Stomach (tissue), 9 donors: ENCODE data around the gene HACE1. TPM values are rescaled to one million over a fixed set of nuclear protein-coding genes. Genes with fewer than 3 reads are reported as not detected.
"Not testable (repeated sequence)": the region's sequence is repeated elsewhere in the genome, so short reads cannot be mapped to it uniquely, and the experiment has no call there.

ENCODE experiments used
- DNase-seq, 2 donors: peaks; one replicate each; pipeline versions ENCODE4 v3.0.0 to v3.0.0-alpha.2; 2013 to 2019
- H3K27ac ChIP-seq, 5 donors: fragments of 200-600 bp in 4 of 5; sonication (generic) in 4 of 5; one replicate each; pipeline ENCODE4 v1.5.1; 2013 to 2019; ENCODE audit warnings: mild to moderate bottlenecking in 1 of 5, moderate library complexity in 1 of 5
- H3K27me3 ChIP-seq, 3 donors: fragments of 200-600 bp; sonication (generic); one replicate each; pipeline ENCODE4 v1.5.1; 2017 to 2019; ENCODE audit warnings: mixed run types in 1 of 3
- H3K36me3 ChIP-seq, 4 donors: fragments of 200-600 bp; sonication (generic); 1 replicate in 3 of 4; 2 replicates in 1 of 4; pipeline ENCODE4 v1.5.1; 2016 to 2019
- H3K4me1 ChIP-seq, 4 donors: fragments of 200-600 bp; sonication (generic); one replicate each; pipeline ENCODE4 v1.5.1; 2016 to 2019
- H3K4me3 ChIP-seq, 4 donors: fragments of 200-600 bp; sonication (generic) in 3 of 4; one replicate each; pipeline ENCODE4 v1.5.1; 2016 to 2019; ENCODE audit warnings: mild to moderate bottlenecking in 1 of 4
- H3K9me3 ChIP-seq, 4 donors: fragments of 200-600 bp; sonication (generic); one replicate each; pipeline ENCODE4 v1.5.1; 2016 to 2019
- CTCF ChIP-seq, 7 experiments: fragments of 450-650 bp in 4 of 7; fragments of 200-600 bp in 3 of 7; sonication (generic) in 3 of 7; IDR thresholded peaks; one replicate each; pipeline ENCODE4 v1.5.1; 2016 to 2019; ENCODE audit warnings: antibody characterized with exemption in 7 of 7, control low read depth in 2 of 7, mild to moderate bottlenecking in 1 of 7
- EP300 ChIP-seq: sonication (generic); formaldehyde crosslinking; IDR thresholded peaks from one replicate; pipeline ENCODE4 v1.6.1; 2017; ENCODE audit warnings: antibody characterized with exemption
- POLR2A ChIP-seq, 4 donors: fragments of 450-650 bp; IDR thresholded peaks; one replicate each; pipeline ENCODE4 v1.6.1; 2016; ENCODE audit warnings: antibody characterized with exemption in 4 of 4, control low read depth in 2 of 4, mild to moderate bottlenecking in 1 of 4, moderate library complexity in 1 of 4
- POLR2AphosphoS5 ChIP-seq, 3 donors: sonication (generic); formaldehyde crosslinking; IDR thresholded peaks; one replicate each; pipeline ENCODE4 v1.6.1; 2016; ENCODE audit warnings: antibody characterized with exemption in 3 of 3
- WGBS, 5 donors: extraction: QIAGEN DNeasy Blood & Tissue Kit in 3 of 5; methylation state at CpG; one replicate each; pipeline versions ENCODE4 v1.1.5 to v1.1.7; 2013 to 2018; 5-methylcytosine and 5-hydroxymethylcytosine counted together
- intact Hi-C: fragments of 100-400 bp; cut with DNase I; formaldehyde crosslinking; loops from one replicate; pipeline ENCODE4 v1.15.1; 2023; ENCODE audit warnings: low total_unique reads
- polyA plus RNA-seq, 3 donors: library from polyadenylated mRNA; stranded (reverse); fragments of 200-250 nt; gene quantifications; one replicate each; pipeline ENCODE4 v1.2.3, GENCODE V29; 2013
- total RNA-seq, 5 donors: library from RNA; depleted of rRNA; stranded (reverse); fragments of >200 nt; gene quantifications; one replicate each; pipeline versions ENCODE4 v1.1.0 to v1.2.3, GENCODE V29; 2014 to 2016
- donor health status: healthy with polysubstance abuse.
- donor health status: Bipolar disorder and iron deficiency.
- donor health status: healthy.

The HACE1 gene
- total and polyA plus RNA-seq, 8 donors = 3.3 to 34.7 (median 9.3) TPM

GRCh38 chr6:104858642-104859041 lies 1.1 kb downstream of the HACE1 start:
- Histone ChIP-seq H3K9me3 (no peaks in the 10 kb centered on the region), H3K27ac (peak overlapping the region in 1 of 5 donors; percentile 88), H3K4me3 (peak overlapping the region; percentile 79 to 94 (median 84)), H3K27me3 (peaks cover 0 to 2% (median 0%) of the 10 kb centered on the region in 3 donors), H3K36me3 (no peaks in the 10 kb centered on the region), H3K4me1 (peaks cover 0 to 17% (median 11%) of the 10 kb centered on the region in 4 donors)
- TF ChIP-seq CTCF (IDR thresholded peaks at IDR 0.05) = no peak
- no peak for TF ChIP-seq POLR2A (IDR thresholded peaks at IDR 0.05)
- no peak for TF ChIP-seq EP300
- no peak for TF ChIP-seq POLR2AphosphoS5 (IDR thresholded peaks at IDR 0.05)
- 23 to 29% (median 26%) methylated on average over 3 of the region's 3 CpGs for WGBS, 5 donors
- intact Hi-C loops = no loop called here
- peak in 1 of 2 donors; percentile 6 for DNase-seq

- no peak for DNase-seq
- Histone ChIP-seq H3K36me3 (peaks cover 6 to 13% (median 7%) of the 10 kb centered on the region in 4 donors), H3K9me3 (no peaks in the 10 kb centered on the region), H3K27ac (no peak overlapping the region), H3K4me3 (no peak overlapping the region), H3K27me3 (no peaks in the 10 kb centered on the region), H3K4me1 (peaks cover 0 to 16% (median 11%) of the 10 kb centered on the region in 4 donors)
- intact Hi-C loops = no loop called here
- TF ChIP-seq POLR2AphosphoS5 (IDR thresholded peaks at IDR 0.05) (no peak), CTCF (IDR thresholded peaks at IDR 0.05) (no peak), EP300 (no peak), POLR2A (IDR thresholded peaks at IDR 0.05) (no peak)
- 70 to 91% (median 80%) methylated on average over 2 of the region's 2 CpGs for WGBS, 5 donors
Observed at GRCh38 chr6:104855507-104855906, 4.2 kb downstream of the HACE1 start.

- DNase-seq, H3K4me1 ChIP-seq, H3K27ac ChIP-seq, H3K27me3 ChIP-seq, H3K9me3 ChIP-seq, intact Hi-C loops, H3K4me3 ChIP-seq: not testable (repeated sequence)
- 83 to 91% (median 86%) methylated on average over 8 of the region's 8 CpGs for WGBS, 5 donors
- peaks cover 7 to 53% (median 37%) of the 10 kb centered on the region in 4 donors for H3K36me3 ChIP-seq
Observed at GRCh38 chr6:104847721-104848120, 12.0 kb downstream of the HACE1 start.

GRCh38 chr6:104843229-104843628 lies 16.5 kb downstream of the HACE1 start:
- Histone ChIP-seq H3K27ac (no peak overlapping the region), H3K4me1 (no peaks in the 10 kb centered on the region), H3K36me3 (peaks cover 0 to 45% (median 39%) of the 10 kb centered on the region in 4 donors), H3K4me3 (no peak overlapping the region), H3K27me3 (no peaks in the 10 kb centered on the region), H3K9me3 (no peaks in the 10 kb centered on the region)
- intact Hi-C loops = no loop called here
- no peak for TF ChIP-seq POLR2AphosphoS5 (IDR thresholded peaks at IDR 0.05)
- TF ChIP-seq POLR2A (IDR thresholded peaks at IDR 0.05) = no peak
- no peak for TF ChIP-seq EP300
- TF ChIP-seq CTCF (IDR thresholded peaks at IDR 0.05) = no peak
- no peak for DNase-seq
- WGBS, 5 donors = 71 to 86% (median 80%) methylated on average over 2 of the region's 2 CpGs

- 78 to 100% (median 92%) methylated on average over 1 of the region's 1 CpG for WGBS, 5 donors
- TF ChIP-seq POLR2AphosphoS5 (IDR thresholded peaks at IDR 0.05) = no peak
- intact Hi-C loops = no loop called here
Observed at GRCh38 chr6:104837158-104837557, 22.6 kb downstream of the HACE1 start.

GRCh38 chr6:104836479-104837020 lies 23.2 kb downstream of the HACE1 start:
- intact Hi-C loops, H3K4me3 ChIP-seq, H3K4me1 ChIP-seq, H3K9me3 ChIP-seq, DNase-seq, H3K27me3 ChIP-seq, H3K27ac ChIP-seq: not testable (repeated sequence)
- H3K36me3 ChIP-seq = peaks cover 0 to 46% (median 39%) of the 10 kb centered on the region in 4 donors
- 92 to 95% (median 93%) methylated on average over 5 of the region's 5 CpGs for WGBS, 5 donors

More at GRCh38 chr6:104837158-104837557, 22.6 kb downstream of the HACE1 start:
- H3K36me3 ChIP-seq = peaks cover 0 to 52% (median 40%) of the 10 kb centered on the region in 4 donors
- H3K27me3 ChIP-seq = no peaks in the 10 kb centered on the region
- H3K4me1 ChIP-seq = no peaks in the 10 kb centered on the region
- no peaks in the 10 kb centered on the region for H3K9me3 ChIP-seq
- H3K4me3 ChIP-seq = no peak overlapping the region
- DNase-seq = no peak
- H3K27ac ChIP-seq = no peak overlapping the region
